Measurements from ENCODE around the gene TRPM2. TPM values are rescaled to one million over a fixed set of nuclear protein-coding genes. Genes with fewer than 3 reads are reported as not detected.

The TRPM2 gene
- total and polyA plus RNA-seq, 10 of the 15 experiments (the other 5 are each of a cell fraction or from before 2014, with no cell fraction given): 0.03 to 9.1 (median 2.6) TPM

GRCh38 chr21:44332383-44332782 is 21.0 kb upstream of the TRPM2 start:
- CTCF ChIA-PET: no interaction called here
- Histone ChIP-seq H4K20me1 (ENCODE audit: control insufficient read depth, insufficient read depth) (no peaks in the 10 kb centered on the region), H3K4me3 (no peak overlapping the region), H2AFZ (ENCODE audit: control insufficient read depth, low read depth, low read length) (no peak overlapping the region), H3K36me3 (ENCODE audit: control insufficient read depth in 2 of 2, insufficient read depth in 2 of 2, low read length in 1 of 2) (no peaks in the 10 kb centered on the region; a peak in 2 of 4 replicates), H3K79me2 (ENCODE audit: control insufficient read depth, insufficient read depth, low read length) (no peaks in the 10 kb centered on the region), H3K27me3 (replicated peaks in 1 of 2; ENCODE audit: control insufficient read depth in 2 of 2, insufficient read depth in 2 of 2, low read length in 1 of 2) (no peaks in the 10 kb centered on the region), H3K9me3 (replicated peaks; ENCODE audit: control insufficient read depth, insufficient read depth, low read length) (no peaks in the 10 kb centered on the region), H3K9ac (ENCODE audit: control insufficient read depth, insufficient read depth, low read length) (no peak overlapping the region), H3K27ac (ENCODE audit: control insufficient read depth, insufficient read depth) (no peak overlapping the region), H3K4me2 (ENCODE audit: control insufficient read depth, insufficient read depth) (no peak overlapping the region), H3K4me1 (ENCODE audit: control insufficient read depth, insufficient read depth, low read length) (no peaks in the 10 kb centered on the region)
- in situ Hi-C loops (cut with MboI) (no loop called here), intact Hi-C loops (cut with micrococcal nuclease; ENCODE audit: unreplicated experiment) (no loop called here)
- no peak for ATAC-seq
- RAD21 ChIA-PET (ENCODE audit: unreplicated experiment): no interaction called here
- BruUV-seq (replicated peaks): no TSS peak
- SMC1A ChIA-PET (ENCODE audit: uncharacterized antibody, unreplicated experiment): no interaction called here
- no peak for TF ChIP-seq EGR1 (IDR thresholded peaks at IDR 0.05; ENCODE audit: borderline replicate concordance in 1 of 2, low read depth in 2 of 2, low read length in 2 of 2)
- 0 out of 2 replicates have a peak, but pooled peaks have one; percentile 44 for TF ChIP-seq POLR2A (IDR thresholded peaks at IDR 0.05; ENCODE audit: low read depth, low read length)
- DNase-seq (ENCODE audit: low read depth, low spot score): no peak
- no peak for FAIRE-seq
- WGBS (ENCODE audit: insufficient coverage, insufficient replicate concordance, low lambda C conversion rate, missing lambda C conversion rate): 92% methylated on average over 14 of the region's 17 CpGs
- POLR2A ChIA-PET: no interaction called here

GRCh38 chr21:44332965-44333364 is 20.5 kb upstream of the TRPM2 start:
- ChIA-PET CTCF (interaction anchor here (0.9 kb wide), 1 partner anchor 35 kb away, joined by 3 read pairs; no protein-coding TSS in a partner anchor), SMC1A (ENCODE audit: uncharacterized antibody, unreplicated experiment) (no interaction called here), POLR2A (no interaction called here), RAD21 (ENCODE audit: unreplicated experiment) (no interaction called here)
- FAIRE-seq (no peak), DNase-seq (ENCODE audit: low read depth, low spot score) (no peak), ATAC-seq (no peak)
- Histone ChIP-seq H3K27me3 (replicated peaks in 1 of 2; ENCODE audit: control insufficient read depth in 2 of 2, insufficient read depth in 2 of 2, low read length in 1 of 2) (no peaks in the 10 kb centered on the region), H2AFZ (ENCODE audit: control insufficient read depth, low read depth, low read length) (no peak overlapping the region), H3K9me3 (replicated peaks; ENCODE audit: control insufficient read depth, insufficient read depth, low read length) (no peaks in the 10 kb centered on the region), H3K4me2 (ENCODE audit: control insufficient read depth, insufficient read depth) (no peak overlapping the region), H3K4me1 (ENCODE audit: control insufficient read depth, insufficient read depth, low read length) (peaks cover under 1% of the 10 kb centered on the region; the same call in 1 of the 2 replicates), H3K9ac (ENCODE audit: control insufficient read depth, insufficient read depth, low read length) (no peak overlapping the region), H3K36me3 (ENCODE audit: control insufficient read depth in 2 of 2, insufficient read depth in 2 of 2, low read length in 1 of 2) (no peaks in the 10 kb centered on the region), H3K27ac (ENCODE audit: control insufficient read depth, insufficient read depth) (no peak overlapping the region), H3K79me2 (ENCODE audit: control insufficient read depth, insufficient read depth, low read length) (no peaks in the 10 kb centered on the region), H3K4me3 (no peak overlapping the region), H4K20me1 (ENCODE audit: control insufficient read depth, insufficient read depth) (no peaks in the 10 kb centered on the region)
- in situ Hi-C loops (cut with MboI) (no loop called here), intact Hi-C loops (cut with micrococcal nuclease; ENCODE audit: unreplicated experiment) (no loop called here)
- WGBS (ENCODE audit: insufficient coverage, insufficient replicate concordance, low lambda C conversion rate, missing lambda C conversion rate): 94% methylated on average over 22 of the region's 22 CpGs
- TF ChIP-seq YBX1 (IDR thresholded peaks at IDR 0.05) (no peak), CEBPZ (IDR thresholded peaks at IDR 0.05; ENCODE audit: low read depth, low read length) (no peak), CBFB (IDR thresholded peaks at IDR 0.05; ENCODE audit: low read depth) (no peak), GATAD2B (conservative IDR thresholded peaks at IDR 0.05; ENCODE audit: low read depth) (no peak), DPF2 (IDR thresholded peaks at IDR 0.05) (no peak), CREB1 (IDR thresholded peaks at IDR 0.05; ENCODE audit: low read depth) (no peak), BMI1 (IDR thresholded peaks at IDR 0.05; ENCODE audit: borderline replicate concordance) (no peak), HDAC6 (IDR thresholded peaks at IDR 0.05; ENCODE audit: unreplicated experiment) (no peak), NFYB (IDR thresholded peaks at IDR 0.05; ENCODE audit: insufficient read depth, low read depth, low read length) (no peak), PAX5 (IDR thresholded peaks at IDR 0.05; ENCODE audit: borderline replicate concordance, low read depth, low read length) (no peak), HSF1 (IDR thresholded peaks at IDR 0.05; ENCODE audit: low read depth, low read length) (no peak), ASH2L (IDR thresholded peaks at IDR 0.05; ENCODE audit: borderline replicate concordance, low read depth) (no peak), EP300 (IDR thresholded peaks at IDR 0.05; ENCODE audit: borderline replicate concordance in 1 of 2, control insufficient read depth in 1 of 2, low read depth in 2 of 2, low read length in 2 of 2) (no peak)
- no TSS peak for BruUV-seq (replicated peaks)
